Amniotic stem cell (primary cell): ENCODE measurements around the gene PLOD3.
A peak's percentile ranks its signal among the peaks of the same experiment; 100 is the strongest.

Experiments used
- DNase-seq: peaks from one replicate; lab custom pipeline; 2025; lab: John Stamatoyannopoulos, UW

Gene PLOD3

DNA sequence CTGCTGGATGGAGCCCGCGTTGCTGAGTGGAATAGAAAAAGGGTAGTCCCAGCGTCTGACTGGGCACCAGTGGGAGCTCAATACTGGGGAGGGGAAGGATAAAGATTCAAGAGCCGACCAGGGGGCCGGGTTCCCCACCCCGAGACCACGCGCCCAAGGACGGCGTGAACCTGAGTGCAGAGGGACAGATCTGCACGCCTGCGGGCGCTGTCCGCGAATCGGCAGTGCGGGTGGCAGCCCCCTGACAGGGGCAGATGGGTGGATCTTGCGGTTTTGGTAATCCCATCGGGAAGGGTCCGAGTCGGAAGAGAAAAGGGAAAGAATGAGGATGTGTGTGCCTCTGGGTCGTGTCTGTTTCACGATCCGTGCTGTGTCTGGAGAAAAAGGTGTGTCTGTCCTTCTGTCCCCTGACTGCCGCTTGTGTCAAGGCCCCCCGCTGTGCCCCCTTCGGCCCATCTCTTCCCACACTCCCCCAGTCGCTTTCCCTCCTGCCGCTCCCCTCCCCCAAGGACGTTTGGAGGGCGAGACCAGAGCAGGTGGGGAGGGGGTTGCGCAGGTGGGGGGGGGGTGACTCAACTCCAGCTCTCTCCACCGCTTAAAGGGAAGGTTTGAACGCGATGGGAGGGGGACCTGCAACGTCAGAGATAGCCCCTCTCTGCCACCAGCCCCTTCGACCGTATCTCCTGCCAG lies 51.3 kb downstream of the PLOD3 start:
- no peak for DNase-seq

DNA sequence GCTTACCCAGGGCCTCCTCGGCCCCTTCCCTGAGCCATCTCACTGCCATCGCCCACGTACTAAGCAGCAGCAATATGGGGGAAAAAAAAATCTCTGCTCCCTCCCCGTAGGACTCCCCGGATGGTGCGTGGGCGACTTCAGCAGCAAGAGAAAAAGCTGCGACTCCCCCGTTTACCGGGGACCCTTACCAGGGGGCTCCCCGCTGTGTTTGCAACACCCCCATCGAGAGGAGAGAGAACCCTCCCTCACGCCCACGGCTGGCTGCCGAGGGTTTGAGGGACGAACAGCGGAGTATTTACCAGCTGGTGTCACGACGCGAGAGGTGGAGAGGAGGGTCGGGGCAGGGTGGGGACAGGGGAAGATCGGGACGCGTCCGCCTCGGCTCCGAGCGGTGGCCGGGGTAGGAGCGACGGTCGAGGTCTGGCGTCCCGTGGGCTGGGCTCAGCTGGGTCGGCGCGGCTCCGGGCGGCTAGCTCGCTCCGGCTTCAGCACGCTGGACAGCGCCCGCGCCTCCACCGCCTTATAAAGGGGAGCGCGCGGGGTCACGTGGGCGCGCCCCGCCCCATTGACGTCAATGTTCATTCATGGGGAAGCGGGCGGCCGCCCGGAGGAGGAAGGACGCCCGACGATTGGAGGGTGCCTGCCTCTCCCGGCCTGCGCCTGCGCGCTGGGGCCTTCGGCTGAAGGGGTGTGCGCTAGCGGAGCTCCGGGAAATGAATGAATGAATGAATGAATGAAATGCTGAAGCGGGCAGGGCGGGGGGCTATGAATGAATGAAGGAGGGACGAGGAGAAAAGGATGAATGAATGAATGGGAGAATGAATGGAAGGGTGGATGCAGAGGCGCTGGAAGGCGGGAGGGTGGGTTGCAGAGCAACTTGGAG lies 52.1 kb downstream of the PLOD3 start, which contains the start of gene VGF:
VGF (minus strand) TSS at position 495 of the 883 bp plus-strand sequence. CDS start 726 bp downstream, outside the sequence.
- peak; percentile 77 for DNase-seq

DNA sequence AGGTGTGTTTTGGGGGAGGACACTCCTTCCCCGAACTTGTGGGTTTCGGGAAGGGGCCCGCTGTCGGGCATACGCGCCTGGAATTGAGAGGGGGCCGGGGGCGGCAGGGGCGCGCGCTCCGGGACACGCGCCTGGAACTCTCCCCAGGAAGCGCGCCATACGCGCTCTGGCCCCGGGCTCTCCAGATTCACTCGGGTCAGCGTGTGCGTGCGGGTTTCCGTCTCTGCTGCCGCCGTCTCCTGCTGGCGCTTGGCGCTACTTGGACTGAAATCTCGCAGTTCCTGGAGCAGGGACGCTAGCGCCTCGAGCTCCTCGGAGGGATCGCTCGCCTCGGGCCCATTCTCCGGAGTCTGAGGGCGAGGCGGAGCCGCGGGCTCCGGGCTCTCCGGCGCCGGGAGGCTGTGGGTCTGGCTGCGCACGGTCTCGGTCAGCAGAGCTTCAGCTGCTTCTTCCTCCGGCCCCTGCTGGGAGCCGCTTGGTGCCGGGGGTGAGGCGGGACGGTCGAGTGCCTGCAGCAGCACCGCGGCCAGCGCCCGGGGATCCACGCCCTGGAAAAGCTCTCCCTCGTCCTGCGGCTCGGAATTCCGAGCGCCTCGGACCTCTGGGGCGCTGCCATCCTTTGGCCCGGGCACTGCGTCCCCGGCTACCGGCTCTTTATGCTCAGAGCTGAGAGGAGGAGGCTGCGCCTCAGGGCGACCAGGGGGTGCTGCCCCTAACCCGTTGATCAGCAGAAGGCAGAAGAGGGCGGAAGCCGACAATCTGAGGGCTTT lies 53.1 kb downstream of the PLOD3 start:
- DNase-seq: no peak

DNA sequence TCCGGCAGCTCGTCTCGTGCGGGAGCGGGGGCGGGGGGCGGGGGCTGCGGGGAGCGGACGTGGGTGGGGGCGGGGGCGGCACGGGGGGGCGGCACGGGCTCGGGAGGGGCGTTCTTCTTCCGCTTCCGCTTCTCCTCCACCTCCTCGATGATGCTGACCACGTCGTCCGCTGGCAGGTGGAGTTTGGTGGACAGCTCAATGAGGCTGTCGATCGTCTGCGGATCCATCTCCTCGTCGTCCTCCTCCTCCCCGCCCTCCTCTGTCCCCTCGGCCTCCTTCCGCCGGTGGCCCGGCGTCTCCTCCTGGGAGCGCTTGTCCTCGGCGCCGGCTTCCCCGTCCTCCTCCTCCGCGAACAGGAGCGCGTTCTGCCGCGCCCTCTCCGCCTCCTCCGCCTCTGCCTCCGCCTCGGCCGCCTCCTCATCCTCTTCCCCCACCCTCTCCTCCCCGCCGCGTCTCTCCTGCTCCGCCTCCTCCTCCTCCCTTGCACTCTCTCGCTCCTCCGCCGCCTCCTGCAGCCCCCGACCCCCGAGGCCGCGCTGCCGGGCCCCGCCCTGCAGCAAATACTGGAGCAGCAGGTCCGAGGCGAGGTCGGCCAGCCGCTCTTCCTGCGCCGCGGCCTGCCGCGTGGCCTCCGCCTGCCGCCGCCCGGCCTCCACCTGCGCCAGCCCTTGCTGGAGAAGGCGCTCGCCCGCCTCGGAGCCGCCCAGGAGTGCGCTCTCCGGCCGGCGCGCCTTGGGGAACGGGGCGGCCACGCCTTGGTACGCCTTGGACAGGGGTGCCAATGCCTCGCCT lies 53.9 kb downstream of the PLOD3 start:
- DNase-seq: no peak

DNA sequence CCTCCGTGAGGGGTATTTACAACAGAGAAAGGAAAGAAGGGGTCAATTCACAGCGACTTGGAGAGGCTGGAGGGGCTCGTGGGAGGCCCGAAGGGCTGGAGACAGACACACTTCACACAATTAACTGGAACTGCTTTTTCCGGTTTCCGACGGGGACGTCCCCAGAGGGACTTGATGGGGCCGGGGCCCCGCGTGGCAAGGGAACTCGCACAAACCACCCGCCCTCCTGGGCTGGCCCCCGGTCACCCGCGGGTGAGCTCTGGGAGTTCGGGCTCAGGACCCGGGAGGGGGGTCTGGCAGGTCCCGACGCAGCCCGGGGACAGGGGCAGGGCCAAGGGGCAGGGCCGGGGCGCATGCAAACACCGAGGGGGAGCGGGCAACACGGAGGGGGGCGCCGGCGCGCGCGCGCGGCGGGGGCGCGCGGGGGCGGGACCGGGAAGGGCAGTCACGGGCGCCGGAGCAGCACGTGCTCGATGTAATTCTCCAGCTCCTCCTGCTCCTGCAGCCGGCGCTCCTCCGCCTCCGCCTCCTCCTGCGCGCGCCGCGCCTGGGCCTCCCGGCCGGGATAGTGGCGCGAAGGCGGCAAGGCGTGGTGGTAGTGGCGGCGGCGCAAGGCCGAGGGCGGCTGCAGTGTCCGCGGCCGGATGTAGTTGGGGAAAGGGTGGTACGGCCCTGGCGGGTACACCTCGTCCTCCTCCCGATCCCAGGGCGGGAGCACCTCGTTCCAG lies 54.7 kb downstream of the PLOD3 start:
- no peak for DNase-seq

DNA sequence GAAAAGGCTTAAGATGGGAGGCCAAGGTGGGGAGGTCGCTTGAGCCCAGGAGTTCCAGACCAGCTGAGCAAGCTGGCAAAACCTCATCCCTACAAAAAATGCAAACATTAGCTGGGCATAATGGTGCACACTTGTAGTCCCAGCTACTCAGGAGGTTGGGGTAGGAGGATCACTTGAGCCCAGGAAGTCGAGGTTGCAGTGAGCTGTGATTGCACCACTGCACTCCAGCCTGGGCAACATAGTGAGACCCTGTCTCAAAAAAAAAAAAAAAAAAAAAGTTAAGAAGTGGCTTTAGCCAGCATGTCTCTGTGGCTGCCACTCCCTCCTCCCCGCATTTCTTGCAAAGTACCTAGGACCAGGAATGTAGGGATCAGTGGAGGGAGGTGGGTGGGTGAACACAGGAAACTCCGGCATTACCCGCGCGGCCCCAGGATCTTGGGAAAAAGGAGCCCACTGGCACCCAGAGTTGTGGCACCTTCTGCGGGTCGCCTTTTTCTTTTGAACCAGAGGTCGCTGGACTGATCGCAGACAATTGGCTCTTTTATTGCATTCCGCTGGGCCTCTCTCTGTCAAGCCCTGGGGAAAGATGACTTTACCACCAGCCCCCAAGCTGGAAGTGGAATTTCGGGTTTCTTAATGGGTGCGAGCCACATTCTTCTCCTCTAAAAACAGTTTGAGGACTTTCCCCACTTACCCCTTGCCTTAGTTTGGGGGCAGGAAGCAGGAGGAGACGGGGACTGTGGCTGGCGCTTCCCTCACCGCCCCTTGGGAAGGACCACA lies 55.5 kb downstream of the PLOD3 start:
- no peak for DNase-seq

DNA sequence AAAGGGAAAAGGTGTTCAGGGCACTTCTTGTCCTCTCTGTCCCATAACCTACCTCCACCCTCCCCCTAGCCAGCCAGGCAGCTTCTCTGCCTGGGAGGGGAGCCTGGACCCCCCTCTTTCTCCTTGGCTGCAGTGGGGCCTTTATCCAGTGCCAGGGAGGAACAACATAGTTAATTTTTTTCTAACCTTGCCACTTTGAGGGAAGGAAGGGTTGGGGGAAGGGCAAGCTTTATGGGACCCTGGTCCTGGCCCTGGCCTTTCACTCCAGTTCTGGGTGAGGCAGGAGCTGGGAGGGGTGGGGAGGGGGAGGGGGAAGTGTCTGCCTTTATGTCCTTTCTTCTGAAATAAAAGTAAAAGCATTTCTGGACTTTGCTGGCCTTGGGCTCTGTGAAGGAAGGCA lies 56.5 kb downstream of the PLOD3 start:
- no peak for DNase-seq

DNA sequence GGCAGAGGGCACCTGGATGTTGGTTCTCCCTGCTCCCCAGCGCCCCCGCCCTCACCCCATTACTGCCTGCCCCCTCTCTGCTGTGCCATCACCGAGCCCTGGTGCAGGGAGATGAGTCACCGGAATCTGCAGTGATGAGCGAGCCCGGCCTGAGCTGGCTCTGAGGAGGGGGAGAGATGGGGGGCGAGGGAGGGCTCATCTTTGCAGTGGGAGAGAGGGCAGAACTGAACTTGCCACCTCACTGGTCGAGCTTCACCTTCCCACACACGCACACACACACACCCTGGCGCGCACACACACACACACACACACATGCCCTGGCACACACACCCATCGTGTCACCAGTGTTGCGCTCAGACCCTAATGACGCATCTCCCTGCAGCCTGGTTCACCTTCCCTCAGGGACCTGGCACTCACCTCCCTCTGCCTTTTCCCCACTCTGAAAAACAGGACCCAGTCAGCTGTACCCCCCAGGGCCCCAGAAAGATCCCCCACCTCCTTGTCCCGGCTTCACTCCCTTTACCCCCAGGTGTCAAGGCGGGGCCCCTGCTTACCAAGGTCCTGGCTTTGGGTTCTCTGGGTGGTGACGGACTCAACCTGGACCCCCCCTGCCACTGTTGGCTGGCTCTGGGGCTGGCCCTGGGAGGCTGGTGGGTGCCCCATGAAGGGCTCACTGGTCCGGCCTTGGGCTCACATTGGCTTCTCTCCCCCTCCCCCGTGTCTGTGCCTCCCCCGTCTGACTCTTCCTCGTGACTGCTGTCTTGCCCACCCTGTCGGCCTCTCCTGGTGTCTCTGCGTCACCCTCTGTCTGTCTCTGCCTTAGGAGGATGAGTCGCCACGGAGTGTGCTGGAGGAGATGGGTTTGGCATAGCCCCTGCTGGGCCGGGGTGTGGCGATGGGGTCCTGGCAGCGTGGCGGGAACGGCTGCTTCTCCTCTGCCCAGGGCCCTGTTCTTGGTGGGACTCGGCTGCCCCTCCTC lies 57.4 kb downstream of the PLOD3 start:
- DNase-seq: no peak

DNA sequence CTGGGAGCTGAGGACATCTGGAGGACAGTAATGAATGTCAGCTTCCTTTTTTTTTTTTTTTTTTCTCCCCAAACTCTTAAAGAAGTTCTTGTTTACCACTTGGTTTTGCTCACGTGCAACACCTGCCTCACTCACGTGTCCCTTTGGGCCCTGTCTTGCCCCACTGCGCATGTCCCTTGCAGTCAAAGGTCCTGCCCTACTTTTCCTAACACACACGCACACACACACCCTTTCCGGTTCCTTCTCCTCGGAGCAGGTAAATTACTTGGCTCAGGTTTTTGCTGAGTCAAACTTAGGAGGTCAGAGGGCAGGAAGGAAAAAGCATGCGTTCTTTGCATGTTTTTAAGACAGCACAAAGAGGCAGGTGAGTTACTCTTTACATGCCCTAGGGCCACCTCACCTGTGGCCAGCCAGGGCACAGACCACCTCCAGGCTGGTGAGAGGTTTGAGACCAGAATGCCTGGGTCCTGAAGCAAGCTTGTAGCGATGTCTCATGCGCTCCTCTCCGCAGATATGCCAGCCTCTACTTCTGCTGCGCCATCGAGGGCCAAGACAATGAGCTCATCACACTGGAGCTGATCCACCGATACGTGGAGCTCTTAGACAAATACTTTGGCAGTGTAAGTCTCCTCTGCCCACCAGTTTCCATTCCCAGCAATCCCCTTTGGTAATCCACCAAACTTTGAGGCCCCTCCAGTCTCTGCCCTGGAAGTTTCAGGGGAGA lies 60.4 kb downstream of the PLOD3 start:
- no peak for DNase-seq

DNA sequence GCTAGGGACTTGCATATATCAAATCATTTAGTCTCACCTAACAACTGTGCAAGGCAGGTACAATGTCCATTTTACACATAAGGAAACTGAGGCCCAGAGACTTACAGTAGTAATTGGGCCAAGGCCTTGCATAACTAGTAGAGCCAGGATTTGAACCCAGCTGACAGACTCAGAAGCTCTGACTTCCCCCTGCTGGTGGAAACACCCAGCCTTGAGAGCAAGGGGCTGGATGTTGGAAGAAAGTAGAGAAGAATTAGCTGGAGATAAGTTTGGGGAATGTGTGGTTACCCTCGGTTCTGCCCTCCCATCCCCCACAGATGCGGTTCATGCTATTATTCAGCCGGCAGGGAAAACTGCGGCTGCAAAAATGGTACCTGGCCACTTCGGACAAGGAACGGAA lies 61.1 kb downstream of the PLOD3 start:
- no peak for DNase-seq
